ENCODE data around the gene SGCD. TPM values are rescaled to one million over a fixed set of nuclear protein-coding genes. Genes with fewer than 3 reads are reported as not detected.

The SGCD gene
- total RNA-seq, 1 donor = 13.8 TPM

GRCh38 chr5:156707750-156708149 is 380.8 kb downstream of the SGCD start:
- TF ChIP-seq, protein P1, sequence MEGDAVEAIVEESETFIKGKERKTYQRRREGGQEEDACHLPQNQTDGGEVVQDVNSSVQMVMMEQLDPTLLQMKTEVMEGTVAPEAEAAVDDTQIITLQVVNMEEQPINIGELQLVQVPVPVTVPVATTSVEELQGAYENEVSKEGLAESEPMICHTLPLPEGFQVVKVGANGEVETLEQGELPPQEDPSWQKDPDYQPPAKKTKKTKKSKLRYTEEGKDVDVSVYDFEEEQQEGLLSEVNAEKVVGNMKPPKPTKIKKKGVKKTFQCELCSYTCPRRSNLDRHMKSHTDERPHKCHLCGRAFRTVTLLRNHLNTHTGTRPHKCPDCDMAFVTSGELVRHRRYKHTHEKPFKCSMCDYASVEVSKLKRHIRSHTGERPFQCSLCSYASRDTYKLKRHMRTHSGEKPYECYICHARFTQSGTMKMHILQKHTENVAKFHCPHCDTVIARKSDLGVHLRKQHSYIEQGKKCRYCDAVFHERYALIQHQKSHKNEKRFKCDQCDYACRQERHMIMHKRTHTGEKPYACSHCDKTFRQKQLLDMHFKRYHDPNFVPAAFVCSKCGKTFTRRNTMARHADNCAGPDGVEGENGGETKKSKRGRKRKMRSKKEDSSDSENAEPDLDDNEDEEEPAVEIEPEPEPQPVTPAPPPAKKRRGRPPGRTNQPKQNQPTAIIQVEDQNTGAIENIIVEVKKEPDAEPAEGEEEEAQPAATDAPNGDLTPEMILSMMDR (IDR thresholded peaks at IDR 0.05; ENCODE audit: insufficient read depth, low read depth, low read length) = no peak
- DNase-seq (ENCODE audit: low read depth) = no peak
- no peak overlapping the region for H3K4me3 ChIP-seq (ENCODE audit: low read depth, low read length)

DNA sequence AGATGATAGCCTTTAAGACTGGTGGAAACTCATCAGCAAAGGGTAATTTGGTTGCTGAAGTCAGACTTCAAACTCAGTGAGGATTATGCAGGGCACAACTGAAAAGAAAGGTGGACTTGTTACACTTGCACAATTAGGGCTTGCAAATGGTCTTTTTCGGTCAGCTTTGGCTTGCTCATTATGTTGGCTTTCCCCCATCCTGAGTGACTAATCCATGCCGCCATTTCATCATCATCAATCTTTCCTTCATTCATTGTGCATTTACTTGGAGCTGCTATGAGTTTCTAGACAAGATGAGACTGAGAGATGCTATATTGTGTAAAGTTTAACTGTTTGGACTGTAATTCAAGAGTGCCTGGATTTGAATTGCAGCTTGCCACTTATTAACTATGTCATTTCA is 388.3 kb downstream of the SGCD start:
- TF ChIP-seq, protein P1 (IDR thresholded peaks at IDR 0.05; ENCODE audit: insufficient read depth, low read depth, low read length) = no peak
- no peak overlapping the region for H3K4me3 ChIP-seq (ENCODE audit: low read depth, low read length)
- no peak for DNase-seq (ENCODE audit: low read depth)

DNA sequence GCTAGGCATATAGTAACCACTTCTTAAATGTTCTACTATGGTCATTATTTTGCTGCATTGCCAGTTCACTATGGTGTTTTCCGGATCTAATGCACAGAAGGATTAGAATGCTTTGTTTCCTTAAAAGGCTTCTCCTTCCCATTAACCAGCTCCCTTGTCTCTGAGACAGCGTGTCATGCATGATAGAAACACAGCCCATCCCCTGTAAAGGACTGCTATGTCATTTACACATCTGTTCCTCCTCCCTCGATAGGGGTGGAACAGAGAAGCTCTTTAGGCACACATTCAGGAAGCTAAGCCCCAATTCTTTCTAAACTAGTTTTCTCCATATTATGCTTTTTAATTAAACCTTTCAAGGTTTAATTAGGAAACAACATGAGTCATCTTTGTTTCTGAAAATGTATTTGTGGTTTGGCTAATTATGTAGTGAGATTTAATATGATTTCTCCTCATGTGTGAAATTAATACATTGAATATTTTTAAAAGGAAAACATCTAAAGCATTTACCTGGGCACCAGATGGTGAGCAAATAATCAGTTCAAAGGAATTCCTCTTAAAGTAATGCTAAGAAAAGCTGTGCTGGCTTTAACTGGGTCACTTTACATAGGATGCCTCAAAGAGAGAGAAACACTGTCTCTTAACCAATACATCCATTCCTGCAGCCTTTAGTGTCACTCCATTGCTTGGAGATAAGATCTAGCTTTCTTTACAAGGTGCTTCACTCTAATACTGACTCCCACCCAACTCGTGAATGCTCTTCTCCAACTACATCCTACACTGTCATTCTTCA is 389.8 kb downstream of the SGCD start:
- TF ChIP-seq, protein P1 (IDR thresholded peaks at IDR 0.05; ENCODE audit: insufficient read depth, low read depth, low read length) = no peak
- no peak for DNase-seq (ENCODE audit: low read depth)
- H3K4me3 ChIP-seq (ENCODE audit: low read depth, low read length) = no peak overlapping the region

- TF ChIP-seq, protein P1 (IDR thresholded peaks at IDR 0.05; ENCODE audit: insufficient read depth, low read depth, low read length) = no peak
- H3K4me3 ChIP-seq (ENCODE audit: low read depth, low read length) = no peak overlapping the region
- DNase-seq (ENCODE audit: low read depth) = no peak
Measured at GRCh38 chr5:156718985-156719384, 392.0 kb downstream of the SGCD start.

DNA sequence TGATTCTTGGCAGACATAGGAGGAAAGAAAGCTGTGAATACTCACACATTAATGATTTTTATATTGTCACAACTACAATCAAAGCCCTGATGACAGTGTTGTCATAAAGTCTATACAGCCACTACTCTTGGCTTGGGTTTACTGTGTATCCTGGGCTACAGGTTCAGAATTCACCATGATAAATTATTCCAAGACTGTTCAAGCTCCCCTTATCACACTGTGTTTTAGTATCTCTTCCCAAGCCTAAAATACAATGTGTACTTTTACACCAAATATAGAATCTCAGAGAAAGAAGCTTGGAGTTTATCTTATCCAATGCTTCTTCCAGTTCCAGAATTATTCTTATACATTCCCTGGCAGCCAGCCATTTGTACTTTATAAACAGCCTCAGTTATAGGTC is 395.4 kb downstream of the SGCD start:
- DNase-seq (ENCODE audit: low read depth) = no peak
- no peak overlapping the region for H3K4me3 ChIP-seq (ENCODE audit: low read depth, low read length)
- TF ChIP-seq, protein P1 (IDR thresholded peaks at IDR 0.05; ENCODE audit: insufficient read depth, low read depth, low read length) = no peak

DNA sequence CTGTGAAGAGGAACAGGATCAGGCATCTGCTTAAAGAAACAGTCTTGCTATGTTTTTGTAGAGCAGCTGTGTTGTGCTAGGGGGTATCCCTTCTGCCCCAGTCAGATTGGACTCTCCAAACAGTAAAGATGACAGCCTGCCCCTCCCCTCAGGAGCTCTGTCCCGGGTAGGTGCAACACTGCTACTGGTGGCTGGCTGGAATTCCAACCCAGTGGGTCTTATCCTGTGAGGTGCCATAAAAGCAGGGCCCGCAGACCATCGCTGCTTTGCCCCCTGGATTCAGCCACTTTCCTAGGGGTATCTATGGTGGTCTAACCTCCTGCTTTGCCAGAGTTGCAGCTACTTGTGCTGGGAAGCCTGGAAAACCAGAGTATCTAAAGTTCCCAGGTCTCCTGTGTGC is 408.5 kb downstream of the SGCD start:
- TF ChIP-seq, protein P1 (IDR thresholded peaks at IDR 0.05; ENCODE audit: insufficient read depth, low read depth, low read length) = no peak
- H3K4me3 ChIP-seq (ENCODE audit: low read depth, low read length) = no peak overlapping the region
- DNase-seq (ENCODE audit: low read depth) = no peak

DNA sequence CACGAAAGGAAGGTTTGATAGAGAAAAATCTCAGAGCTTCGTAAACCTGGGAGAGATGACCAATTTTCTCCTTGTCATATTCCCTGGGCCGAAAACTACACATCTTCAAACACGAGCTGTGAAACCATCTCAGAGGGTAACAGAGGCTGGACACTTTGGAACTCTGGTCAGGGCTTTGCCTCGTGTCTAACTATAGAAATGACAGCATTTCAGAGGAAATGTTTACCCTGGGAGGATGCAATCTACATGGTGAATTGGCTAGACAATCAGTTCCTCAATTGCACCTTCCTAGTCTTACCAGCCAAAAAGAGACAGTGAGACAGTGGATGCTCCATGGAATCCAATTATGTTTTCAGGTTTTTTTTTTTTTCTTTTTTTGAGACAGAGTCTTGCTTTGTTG is 414.6 kb downstream of the SGCD start:
- no peak overlapping the region for H3K4me3 ChIP-seq (ENCODE audit: low read depth, low read length)
- TF ChIP-seq, protein P1 (IDR thresholded peaks at IDR 0.05; ENCODE audit: insufficient read depth, low read depth, low read length) = no peak
- no peak for DNase-seq (ENCODE audit: low read depth)

Measured in fibroblast of villous mesenchyme (primary cell).